ENCODE measurements around the gene TINAGL1.

The TINAGL1 gene

GRCh38 chr1:31627301-31627929, 51.1 kb downstream of the TINAGL1 start:
- no peak for DNase-seq (ENCODE audit: low read depth)

GRCh38 chr1:31627930-31628559, 51.7 kb downstream of the TINAGL1 start:
- DNase-seq (ENCODE audit: low read depth) = no peak

GRCh38 chr1:31628931-31629556, 52.7 kb downstream of the TINAGL1 start:
- DNase-seq (ENCODE audit: low read depth) = no peak

- no peak for DNase-seq (ENCODE audit: low read depth)
Observed at GRCh38 chr1:31632649-31633048, 56.3 kb downstream of the TINAGL1 start.

GRCh38 chr1:31633117-31633516, 56.8 kb downstream of the TINAGL1 start:
- no peak for DNase-seq (ENCODE audit: low read depth)

Measured in CMK (cell line).